Left kidney (tissue), 2 donors: ENCODE results near the gene RAD51D. TPM values are rescaled to one million over a fixed set of nuclear protein-coding genes. Genes with fewer than 3 reads are reported as not detected.
"Not testable (repeated sequence)": the region's sequence is repeated elsewhere in the genome, so short reads cannot be mapped to it uniquely, and the experiment has no call there.

Source experiments
- DNase-seq: peaks from one replicate; pipeline ENCODE4 v3.0.0-alpha.2; 2013
- polyA plus RNA-seq: library from polyadenylated mRNA; unstranded; fragments of 120-200 nt; gene quantifications from one replicate; pipeline ENCODE4 v1.2.1, GENCODE V29; 2013; ENCODE audit not compliant: insufficient read length

Gene RAD51D
- polyA plus RNA-seq, 1 donor = 14.3 TPM

DNA sequence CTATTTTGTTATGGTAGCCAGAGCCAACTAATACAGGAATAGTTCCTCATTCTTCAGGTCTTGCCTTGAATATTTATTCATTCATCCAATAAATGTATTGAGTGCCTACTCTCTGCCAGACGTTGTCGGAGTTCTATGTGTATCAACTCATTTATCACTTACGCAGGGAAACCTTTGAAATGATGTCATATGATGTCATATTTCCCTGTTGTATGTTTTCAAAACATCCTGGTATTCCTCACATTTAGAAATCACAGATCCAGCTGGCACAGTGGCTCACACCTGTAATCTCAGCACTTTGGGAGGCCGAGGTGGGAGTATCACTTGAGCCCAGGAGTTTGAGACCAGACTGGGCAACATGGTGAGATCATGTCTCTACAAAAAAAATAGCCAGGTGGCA is 25.2 kb upstream of the RAD51D start:
- no peak for DNase-seq

DNA sequence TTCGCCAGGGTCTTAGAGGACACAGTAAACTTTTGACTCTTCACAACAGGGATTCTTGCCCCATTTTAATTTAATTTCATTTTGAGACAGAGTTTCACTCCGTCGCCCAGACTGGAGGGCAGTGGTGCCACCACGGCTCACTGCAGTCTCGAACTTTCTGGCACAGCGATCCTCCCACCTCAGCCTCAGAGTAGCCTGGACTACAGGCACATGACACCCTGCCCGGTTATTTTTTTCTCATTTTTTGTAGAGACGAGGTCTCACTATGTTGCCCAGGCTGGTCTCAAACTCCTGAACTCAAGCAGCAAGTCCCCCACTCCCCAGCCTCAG is 22.8 kb upstream of the RAD51D start:
- no peak for DNase-seq

DNA sequence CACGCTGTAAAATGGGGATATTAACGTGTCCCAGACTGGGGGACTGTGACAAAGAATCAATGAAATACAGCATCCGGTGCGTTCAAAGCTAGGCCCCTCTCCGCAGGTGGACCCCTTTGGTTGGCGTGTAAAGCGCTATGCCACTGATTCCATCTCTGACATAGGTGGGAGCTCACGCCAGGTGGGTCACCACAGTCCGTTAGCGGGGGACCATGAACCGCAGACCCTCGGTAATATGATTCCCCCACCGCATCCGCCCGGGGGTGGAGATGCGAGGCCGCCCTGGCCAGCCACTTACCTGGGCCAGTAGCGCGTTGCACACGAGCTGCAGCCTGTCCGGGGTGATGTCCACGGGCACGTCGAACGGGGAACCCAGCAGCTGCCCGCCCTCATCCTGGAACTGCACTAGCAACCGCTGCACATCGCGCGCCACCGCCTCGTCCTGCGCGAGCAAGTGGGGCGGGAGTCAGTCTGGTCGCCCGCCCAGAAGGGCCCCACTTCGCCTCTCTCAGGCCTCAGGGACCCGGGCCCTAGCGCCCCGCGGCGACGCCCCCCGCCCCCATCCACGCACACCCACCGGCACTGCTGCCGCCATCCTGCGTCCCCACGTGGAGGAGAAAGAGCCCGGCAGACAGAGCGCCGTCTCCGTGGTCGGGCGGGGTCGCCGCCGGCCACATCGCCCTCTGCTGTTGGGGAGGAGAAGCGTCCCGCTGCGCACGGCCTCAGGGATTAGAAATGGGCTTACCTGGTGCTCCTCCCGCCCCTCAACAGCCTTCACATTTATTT is 22.2 kb upstream of the RAD51D start, which contains the start of gene NLE1:
Gene NLE1 (minus strand): TSS at position 623 of the 786 bp plus-strand sequence. CDS start 28 bp downstream, at position 595.
- DNase-seq = peak; percentile 62

DNA sequence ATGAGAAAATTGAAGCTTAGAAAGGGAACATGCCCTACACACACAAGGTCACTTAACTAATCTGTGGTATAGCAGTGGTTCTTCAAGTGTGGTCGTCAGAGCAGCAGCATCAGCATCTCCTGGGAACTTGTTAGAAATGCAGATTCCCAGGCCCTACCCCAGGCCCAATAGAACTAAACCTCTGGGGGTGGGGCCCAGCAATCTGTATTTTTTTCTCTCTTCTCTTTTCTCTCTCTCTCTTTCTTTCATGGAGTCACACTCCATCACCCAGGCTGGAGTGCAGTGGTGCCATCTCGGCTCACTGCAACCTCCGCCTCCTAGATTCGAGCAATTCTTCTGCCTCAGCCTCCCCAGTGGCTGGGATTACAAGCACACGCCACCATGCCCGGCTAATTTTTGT is 18.6 kb upstream of the RAD51D start:
- DNase-seq = no peak

DNA sequence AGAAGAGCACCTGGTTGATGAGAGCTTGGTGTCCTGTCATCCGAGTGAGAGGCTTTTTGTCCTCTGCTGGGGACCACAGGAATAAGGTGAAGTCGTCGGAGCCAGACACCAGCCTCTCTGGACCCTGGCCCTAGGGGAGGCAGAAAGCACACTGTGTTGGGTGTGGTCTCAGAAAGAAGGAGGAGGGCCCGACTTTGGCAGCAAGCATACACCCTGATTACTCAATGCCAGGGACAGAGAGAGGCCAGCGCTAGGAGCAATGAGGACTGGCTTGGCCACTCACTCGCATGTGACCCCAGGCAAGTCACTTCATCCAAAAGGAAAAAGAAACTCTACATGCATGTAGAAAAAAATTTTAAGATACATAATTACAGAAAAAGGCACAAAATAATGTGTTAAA is 15.7 kb upstream of the RAD51D start:
- no peak for DNase-seq

DNA sequence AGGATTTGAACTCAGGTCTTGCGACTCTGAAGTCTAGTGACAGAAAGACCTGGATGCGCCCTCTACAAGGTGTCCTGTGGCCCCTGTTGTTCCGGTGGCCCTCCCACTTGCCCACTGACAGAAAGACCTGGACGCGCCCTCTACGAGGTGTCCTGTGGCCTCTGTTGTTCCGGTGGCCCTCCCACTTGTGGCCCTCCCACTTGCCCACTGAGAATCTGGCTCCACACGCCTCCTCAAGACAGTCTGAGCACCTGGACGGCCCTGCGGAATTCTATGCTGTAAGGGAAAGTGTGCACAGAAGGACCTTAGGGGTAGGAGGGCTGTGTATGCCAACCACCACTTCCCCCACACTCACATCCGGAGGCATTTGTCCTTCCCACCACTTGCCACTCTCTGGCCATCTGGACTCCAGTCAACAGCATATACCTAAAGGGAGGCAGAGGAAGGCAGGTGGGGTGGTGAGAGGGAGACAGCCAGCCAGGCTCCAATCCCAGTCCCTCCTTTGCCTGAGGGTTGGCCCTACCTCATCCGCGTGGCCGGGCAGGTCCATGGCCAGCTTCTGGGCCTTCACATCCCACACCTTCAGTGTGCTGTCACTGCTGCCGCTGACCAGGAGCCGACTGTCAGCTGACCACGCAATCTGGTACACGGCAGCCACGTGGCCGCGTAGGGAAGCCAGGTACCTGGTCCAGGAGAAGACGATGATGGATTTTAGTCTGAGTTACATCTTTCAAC is 13.3 kb upstream of the RAD51D start:
- no peak for DNase-seq

DNA sequence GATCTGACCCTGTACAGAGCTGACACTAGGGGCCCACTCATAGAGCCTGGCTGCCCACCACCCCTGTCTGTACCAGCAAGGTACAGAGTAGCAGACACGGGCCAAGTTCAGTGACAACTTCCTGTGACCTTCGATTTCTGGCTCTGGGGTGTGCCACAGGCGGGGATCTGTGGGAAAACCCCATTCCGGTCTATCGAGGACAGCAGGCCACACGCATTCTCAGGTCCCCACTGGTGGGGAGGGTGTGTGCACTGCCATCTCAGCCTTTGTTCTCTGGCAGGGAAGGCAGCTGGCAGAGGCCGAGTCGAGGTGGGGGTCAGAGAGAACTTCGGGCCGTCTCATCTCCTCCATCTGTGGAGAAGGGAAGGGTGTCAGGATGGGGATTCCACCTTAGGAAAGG is 12.4 kb upstream of the RAD51D start:
- no peak for DNase-seq

DNA sequence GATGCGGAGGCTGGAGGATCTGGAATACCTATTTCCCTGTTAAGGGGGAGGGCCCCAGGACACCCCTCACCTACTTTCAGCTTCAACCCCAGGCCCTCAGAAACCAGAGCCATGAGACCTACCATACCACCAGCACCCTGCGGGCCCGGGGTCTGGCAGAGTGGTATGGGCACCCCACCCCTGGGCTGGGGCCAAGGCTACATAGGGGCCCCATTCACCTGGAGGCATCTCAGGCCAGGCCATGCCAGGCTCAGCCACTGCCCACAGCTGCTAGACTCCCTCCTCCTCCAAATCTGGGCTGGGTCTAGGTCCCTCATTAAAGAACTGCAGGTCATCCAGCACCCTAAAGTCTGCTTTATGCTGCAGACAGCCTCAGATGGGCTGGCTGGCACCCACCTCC is 10.7 kb upstream of the RAD51D start:
- DNase-seq = no peak

DNA sequence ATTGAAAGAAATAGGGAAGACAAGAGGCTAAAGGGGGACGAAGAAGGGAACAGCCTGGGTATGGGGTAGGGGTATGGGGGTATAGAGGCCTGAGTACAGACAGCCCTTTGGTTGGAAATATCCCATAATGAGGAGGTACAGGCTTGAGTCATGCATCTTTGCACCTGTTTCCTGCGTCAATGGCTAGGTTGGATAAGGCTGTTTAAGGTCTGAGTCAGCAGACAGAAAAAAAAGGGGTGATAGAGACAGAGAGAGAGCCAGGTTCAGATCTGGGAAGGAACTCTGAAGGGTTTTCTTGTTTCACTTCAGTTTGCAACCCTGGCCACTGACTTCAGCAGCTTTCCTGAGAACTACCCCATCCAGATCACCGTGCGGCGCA is 10.3 kb upstream of the RAD51D start:
- DNase-seq = no peak

DNA sequence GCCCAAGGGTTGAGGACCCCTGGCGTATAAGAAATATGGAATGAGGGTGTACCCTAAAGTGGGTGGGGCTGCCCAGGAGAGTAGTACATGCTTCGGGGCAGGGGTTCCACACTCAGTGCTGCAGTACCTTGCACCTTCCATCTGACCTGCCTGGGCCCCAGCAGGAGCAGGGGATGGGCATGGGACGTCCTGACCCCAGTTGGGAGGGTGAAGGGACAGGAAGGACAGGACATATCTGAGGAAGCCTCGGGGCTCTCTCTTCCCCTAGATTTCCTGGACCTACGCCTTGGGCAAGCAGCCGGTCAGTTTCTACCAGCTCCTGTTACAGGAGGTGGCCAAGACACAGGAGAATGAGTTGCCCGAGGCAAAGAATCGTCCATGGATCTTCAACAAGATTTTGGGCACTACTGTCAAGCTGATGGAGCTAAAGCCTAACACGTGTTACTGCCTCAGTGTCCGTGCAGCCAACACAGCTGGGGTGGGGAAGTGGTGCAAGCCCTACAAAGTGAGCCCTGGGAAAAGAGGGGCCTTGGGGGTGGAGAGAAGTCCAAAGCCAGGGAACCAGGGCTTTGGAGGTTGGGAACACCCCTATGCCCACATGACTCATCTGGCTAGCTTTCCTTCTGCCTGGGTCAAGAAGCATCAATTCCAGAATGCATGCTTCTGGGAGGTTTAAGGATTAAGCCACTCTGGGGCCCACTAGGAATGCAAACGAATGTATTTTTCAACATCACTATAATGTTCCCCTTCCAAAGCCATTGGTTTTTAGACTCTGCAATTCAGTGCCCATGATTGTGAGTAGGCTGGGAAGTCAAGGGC is 9.7 kb upstream of the RAD51D start:
- DNase-seq = no peak

DNA sequence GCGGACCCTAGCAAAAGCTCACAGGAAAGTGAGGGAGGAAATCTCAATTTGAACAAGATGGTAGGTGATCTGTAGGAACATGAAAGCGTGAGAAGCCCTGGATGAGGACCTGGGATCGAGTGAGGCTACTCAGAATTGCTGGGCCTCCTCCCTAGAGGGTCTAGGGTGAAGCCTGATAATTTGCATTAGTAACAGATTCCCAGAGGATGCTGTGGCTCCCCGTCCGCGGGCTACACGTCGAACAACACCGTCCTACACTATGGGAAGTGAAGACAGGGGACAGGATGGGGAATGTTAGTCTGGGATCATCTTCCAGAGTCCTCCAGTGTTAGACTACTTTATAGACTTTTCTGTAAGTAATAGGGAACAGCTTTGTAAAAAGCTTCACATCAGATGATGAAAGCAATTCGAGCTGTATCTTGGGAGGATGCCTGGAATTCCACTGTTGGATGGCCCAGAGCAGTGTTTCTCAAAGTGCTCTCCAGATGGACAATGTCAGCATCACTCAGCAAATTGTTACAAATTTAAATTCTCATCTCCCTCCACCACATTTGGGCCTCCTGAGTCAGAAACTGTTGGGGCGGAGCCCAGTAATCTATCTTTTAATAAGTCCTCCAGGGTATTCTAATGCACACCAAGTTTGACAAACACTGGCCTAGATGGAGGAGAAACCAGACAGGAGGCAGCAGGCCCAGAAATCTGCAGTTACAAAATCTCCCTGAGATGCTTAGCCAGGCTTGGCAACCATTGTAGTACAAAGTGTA is 8.3 kb upstream of the RAD51D start:
- no peak for DNase-seq

DNA sequence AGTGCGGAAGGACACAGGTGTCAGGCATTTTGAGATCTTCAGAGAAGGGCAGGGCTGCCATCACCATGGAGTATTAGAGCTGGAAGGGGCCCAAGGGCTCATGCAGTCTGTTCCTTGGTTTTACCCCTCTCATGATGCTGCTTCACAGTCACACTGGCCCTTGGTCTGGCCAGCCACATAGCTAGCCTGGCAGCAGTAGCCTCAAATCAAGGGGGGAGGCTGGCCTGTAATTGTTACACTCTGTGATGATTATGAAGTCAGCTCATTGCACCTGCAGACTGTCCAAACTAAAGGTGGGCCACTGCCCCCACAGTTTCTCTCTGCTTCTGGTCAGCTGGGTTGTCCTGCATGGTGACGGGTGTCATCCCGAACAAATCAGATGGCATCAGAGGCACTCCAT is 1.7 kb upstream of the RAD51D start, which contains the start of gene FNDC8:
Gene FNDC8 (plus strand): TSS at position 301 of the 400 bp plus-strand sequence. CDS start 79 bp downstream, at position 380.
- no peak for DNase-seq

DNA sequence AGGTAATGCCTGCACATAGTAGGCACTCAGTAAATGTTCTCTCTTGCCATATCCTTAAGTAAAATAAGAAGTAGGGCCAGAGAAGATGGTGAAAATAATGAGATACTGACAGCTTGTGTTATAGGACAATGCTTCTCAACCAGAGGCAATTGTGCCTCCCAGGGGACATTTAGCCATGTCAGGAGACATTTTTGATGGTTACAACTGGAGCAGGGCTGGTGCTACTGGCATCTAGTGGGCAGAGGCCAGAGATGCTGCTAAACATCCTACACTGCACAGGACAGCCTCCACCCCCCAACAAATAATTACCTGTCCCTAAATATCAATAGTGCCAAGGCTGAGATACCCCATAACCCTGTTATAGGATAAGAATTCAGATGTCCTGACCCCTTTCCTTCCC is 1.7 kb downstream of the RAD51D start:
- DNase-seq = no peak

DNA sequence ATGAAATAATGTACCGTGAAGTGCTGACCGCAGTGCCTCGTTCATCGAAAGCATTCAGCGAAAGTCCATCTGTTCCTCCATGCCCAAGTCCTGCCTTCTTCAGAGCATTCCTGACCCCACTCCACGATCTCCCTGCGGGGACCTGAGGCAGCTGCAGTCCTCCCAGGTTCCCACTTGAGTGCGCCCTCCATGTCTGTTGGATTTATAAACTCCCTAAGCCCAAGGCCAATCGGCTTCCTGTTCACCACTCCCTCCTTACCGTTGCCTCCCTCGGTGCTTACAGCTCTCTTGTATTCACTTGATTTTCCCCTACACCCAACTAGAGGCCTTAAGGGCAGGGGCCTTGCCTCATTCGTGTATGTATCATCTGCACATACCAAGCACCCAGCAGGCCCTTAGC is 2.8 kb downstream of the RAD51D start:
- DNase-seq = no peak

DNA sequence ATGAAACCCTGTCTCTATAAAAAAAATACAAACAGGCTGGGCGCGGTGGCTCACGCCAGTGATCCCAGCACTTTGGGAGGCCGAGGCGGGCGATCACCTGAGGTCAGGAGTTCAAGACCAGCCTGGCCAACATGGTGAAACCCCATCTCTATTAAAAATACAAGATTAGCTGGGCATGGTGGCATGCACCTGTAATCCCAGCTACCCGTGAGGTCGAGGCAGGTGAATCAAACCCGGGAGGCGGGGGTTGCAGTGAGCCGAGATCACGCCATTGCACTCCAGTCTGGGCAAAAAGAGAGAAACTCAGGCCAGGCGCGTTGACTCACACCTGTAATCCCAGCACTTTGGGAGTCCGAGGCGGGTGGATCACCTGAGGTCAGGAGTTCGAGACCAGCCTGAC is 8.9 kb downstream of the RAD51D start:
- not testable (repeated sequence) for DNase-seq

DNA sequence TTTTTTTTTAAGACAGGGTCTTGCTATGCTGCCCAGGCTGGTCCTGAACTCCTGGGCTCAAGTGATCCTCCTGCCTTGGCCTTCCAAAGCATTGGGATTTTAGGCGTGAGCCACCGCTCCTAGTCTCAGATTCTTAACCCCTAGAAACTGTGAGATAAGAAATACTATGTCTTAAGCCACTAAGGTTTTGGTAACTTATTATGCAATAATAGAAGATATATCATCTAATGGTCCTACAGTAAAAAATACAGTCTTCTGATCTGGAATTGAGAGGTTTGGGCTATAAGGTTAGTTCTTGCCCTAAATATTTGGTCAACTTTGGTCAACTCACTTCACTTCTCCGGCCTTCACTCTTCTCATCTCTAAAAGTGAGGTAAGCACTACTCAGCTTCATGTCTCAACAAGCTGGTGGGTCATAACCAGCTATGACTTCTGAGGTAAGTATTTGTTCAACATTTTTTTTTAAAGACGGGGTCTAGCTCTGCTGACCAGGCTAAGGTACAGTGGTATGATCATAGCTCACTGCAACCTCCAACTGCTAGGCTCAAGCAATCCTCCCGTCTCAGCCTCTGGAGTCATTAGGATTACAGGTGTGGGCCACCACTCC is 14.7 kb downstream of the RAD51D start:
- DNase-seq = no peak

DNA sequence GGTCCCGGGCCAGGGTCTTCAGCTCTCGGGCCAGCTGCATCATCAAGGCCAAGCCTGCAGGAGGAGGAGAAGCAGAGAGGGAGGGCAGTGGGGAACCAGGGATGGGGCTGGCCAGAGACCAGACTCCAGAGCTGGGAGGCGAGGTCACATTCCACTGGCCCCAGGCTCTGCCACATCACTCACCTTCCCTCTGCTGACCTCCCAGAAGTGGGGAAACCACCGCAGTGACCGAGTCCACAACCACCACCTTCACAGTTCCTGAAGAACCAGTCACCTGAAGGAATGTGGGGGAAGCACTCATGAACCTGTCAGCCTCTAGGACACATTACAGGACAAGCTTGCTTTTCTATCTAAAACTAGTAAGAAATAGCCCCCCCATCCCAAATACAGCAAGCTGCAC is 16.4 kb downstream of the RAD51D start:
- DNase-seq = no peak

DNA sequence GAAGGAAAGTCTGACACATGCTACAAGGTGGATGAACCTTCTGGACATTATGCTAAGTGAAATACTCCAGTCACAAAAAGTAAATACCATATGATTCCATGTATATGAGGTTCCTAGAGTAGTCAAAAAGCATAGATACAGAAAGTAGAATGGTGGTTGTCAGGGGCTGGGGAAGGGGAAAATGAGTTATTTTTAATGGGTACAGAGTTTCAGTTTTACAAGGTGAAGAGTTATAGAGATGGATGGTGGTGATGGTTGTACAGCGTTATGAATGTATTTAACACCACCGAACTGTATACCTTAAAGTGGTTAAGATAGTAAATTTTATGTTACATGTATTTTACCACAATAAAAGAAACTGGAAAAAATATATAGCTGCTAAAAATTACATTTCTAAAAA is 17.9 kb downstream of the RAD51D start:
- DNase-seq = no peak

DNA sequence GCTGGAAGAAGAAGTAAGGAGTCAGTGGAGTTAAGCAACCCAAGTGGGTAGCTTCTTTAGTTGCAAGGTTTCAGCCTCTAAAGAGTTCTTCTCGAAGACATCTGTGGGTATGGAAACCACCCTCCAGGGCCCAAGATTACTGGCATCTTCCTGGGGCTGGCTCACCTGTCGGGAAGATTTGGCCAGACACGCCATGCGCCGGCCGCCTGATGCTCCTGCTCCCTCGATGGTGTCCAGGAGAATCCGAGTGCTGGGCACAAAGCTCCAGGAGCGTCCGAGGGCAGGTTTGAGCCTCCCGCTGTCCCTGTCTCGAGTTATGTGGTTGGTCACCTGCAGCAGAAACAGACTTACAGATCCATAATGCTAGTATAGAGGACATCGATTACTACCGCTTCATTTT is 18.6 kb downstream of the RAD51D start:
- no peak for DNase-seq

DNA sequence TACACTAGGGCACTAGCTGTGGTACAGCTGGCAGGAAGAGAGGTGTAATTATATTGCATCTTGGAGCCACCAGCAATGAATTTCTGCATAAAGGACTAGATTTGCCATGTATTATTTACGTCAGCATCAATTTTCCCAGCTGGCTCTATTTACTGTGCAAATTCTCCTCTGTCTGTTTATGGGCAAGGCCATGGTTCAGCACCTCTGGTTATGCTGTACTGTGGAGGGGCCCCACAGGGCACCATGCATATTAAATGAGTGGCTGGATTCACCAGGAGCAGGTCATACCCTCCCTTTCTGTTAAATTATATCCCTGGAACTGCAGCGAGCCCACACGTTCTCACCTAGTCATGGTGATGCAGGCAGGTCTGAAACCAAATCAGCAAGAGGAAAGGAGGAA is 19.8 kb downstream of the RAD51D start:
- DNase-seq = no peak

DNA sequence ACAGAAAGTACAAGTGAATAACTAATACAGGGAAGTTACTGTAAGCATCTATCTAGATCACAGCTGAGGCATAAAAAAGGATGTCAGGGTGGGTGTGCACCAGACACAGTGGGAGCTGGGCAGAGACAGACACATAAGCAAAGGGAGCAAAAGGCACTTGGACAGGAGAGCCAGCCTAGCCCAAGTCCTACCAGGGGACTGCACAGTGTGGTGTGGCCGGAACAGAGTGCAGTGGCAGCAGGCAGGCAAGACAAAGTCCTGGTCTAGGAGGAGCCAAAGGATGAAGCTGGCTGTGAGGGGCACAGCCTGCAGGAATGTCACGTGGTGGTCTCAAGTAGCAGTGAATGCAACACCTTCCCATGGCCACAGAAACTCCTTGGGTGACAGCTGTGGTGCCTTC is 21.9 kb downstream of the RAD51D start:
- no peak for DNase-seq

DNA sequence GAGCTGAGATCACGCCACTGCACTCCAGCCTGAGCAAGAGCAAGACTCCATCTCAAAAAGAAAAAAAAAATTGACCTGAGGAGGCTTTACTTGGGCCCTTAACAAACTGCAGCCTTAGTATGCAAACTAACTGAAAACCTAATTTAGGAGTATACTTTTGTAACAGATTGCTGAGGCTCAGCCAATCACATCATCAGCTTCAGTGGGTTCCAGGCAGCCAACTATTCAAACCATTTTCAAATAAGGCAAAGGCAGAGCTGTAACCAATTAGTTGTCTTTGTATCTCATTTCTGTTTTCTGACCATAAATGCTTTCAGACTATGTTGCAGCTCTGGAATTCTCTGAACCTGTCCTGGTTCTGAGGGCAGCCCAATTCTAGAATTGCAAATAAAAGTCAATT is 23.9 kb downstream of the RAD51D start:
- no peak for DNase-seq
